HepG2 (cell line): ENCODE results near the gene RAN. TPM values are rescaled to one million over a fixed set of nuclear protein-coding genes. Genes with fewer than 3 reads are reported as not detected.

Experiments used
- ATAC-seq: fragments of 200-7000 bp; cut with Tn5 transposase; 3 replicates; pipeline ENCODE4 v1.9.1; 2020; ENCODE audit warnings: mild to moderate bottlenecking, moderate library complexity
- BruUV-seq: library from RNA; stranded (reverse); fragments of 400-500 nt; replicated peaks from 2 replicates; lab custom pipeline; 2021; lab: Mats Ljungman, UMichigan
- CTCF ChIA-PET: fragments of 300-600 bp; formaldehyde crosslinking; extraction: SDS; loops from one replicate; lab custom pipeline; 2021; ENCODE audit warnings: low total read pairs, inconsistent platforms, low intra/inter-chr PET ratio; lab: Yijun Ruan, JAX
- POLR2A ChIA-PET: fragments of 350-600 bp; sonication (Branson Sonifier 250); formaldehyde crosslinking; loops from one replicate; lab custom pipeline; 2020; ENCODE audit warnings: antibody characterized with exemption, inconsistent platforms; lab: Yijun Ruan, JAX
- DNase-seq: peaks from one replicate; pipeline ENCODE4 v3.0.0-alpha.2; 2015; ENCODE audit warnings: low spot score
- FAIRE-seq: peaks from 3 replicates; lab custom pipeline; 2011; peaks lifted over from hg19 to GRCh38; lab: Jason Lieb, UNC
- H2AFZ ChIP-seq: one replicate; pipeline ENCODE4 v1.6.1; 2011; ENCODE audit warnings: low read length, inconsistent platforms
- H3K27ac ChIP-seq: fragments of 300-600 bp; 3 replicates; pipeline ENCODE4 v1.8.0; 2011; ENCODE audit warnings: mixed run types, mild to moderate bottlenecking, mixed read lengths, low read length, inconsistent platforms; ENCODE audit not compliant: insufficient read depth; ENCODE audit errors: extremely low read length
- H3K27me3 ChIP-seq, 2 experiments: fragments of 200-600 bp in 1 of 2; 2 replicates in 1 of 2; 3 replicates in 1 of 2; pipeline versions ENCODE4 v1.6.0 to v1.8.0; 2011; ENCODE audit warnings: low read length in 2 of 2, mild to moderate bottlenecking in 2 of 2, moderate library complexity in 2 of 2, inconsistent platforms in 1 of 2; ENCODE audit not compliant: insufficient read depth in 2 of 2, control insufficient read depth in 1 of 2
- H3K36me3 ChIP-seq, 2 experiments: fragments of 200-600 bp in 1 of 2; replicated peaks in 1 of 2; 2 replicates in 1 of 2; 3 replicates in 1 of 2; pipeline versions ENCODE4 v1.5.1 to v1.8.0; 2011; ENCODE audit warnings: low read length in 2 of 2, inconsistent platforms in 1 of 2; ENCODE audit not compliant: insufficient read depth in 2 of 2, control insufficient read depth in 1 of 2
- H3K4me1 ChIP-seq: 2 replicates; pipeline ENCODE4 v1.5.1; 2012; ENCODE audit warnings: low read length, inconsistent platforms; ENCODE audit not compliant: insufficient read depth
- H3K4me2 ChIP-seq: 2 replicates; pipeline ENCODE4 v1.6.0; 2011; ENCODE audit warnings: low read depth, low read length, inconsistent platforms
- H3K4me3 ChIP-seq, 3 experiments: fragments of 200-600 bp in 1 of 3; sonication (generic), shearing (Covaris generic) in 1 of 3; replicated peaks in 1 of 3; 2 replicates each; pipeline ENCODE4 v1.5.1; 2011 to 2016; ENCODE audit warnings: low read length in 3 of 3, inconsistent platforms in 2 of 3, low read depth in 2 of 3, mild to moderate bottlenecking in 2 of 3, control low read depth in 1 of 3, mixed read lengths in 1 of 3; ENCODE audit not compliant: insufficient read depth in 1 of 3
- H3K79me2 ChIP-seq: one replicate; pipeline ENCODE4 v1.6.1; 2011; ENCODE audit warnings: low read length, inconsistent platforms; ENCODE audit not compliant: insufficient read depth
- H3K9ac ChIP-seq: 2 replicates; pipeline ENCODE4 v1.6.0; 2011; ENCODE audit warnings: mild to moderate bottlenecking, low read depth, low read length, inconsistent platforms; ENCODE audit not compliant: insufficient read depth
- H3K9me3 ChIP-seq: 2 replicates; pipeline ENCODE4 v1.5.1; 2012; ENCODE audit warnings: mild to moderate bottlenecking, low read length
- H4K20me1 ChIP-seq: 2 replicates; pipeline ENCODE4 v1.6.0; 2011; ENCODE audit warnings: inconsistent platforms, mild to moderate bottlenecking, low read length, moderate library complexity; ENCODE audit not compliant: insufficient read depth
- KDM5B ChIP-seq: sonication (generic); formaldehyde crosslinking; IDR thresholded peaks from 2 replicates; pipeline ENCODE4 v1.4.0; 2020; ENCODE audit warnings: missing genetic modification reagents, mild to moderate bottlenecking, borderline replicate concordance
- KMT2A ChIP-seq: sonication (generic); formaldehyde crosslinking; IDR thresholded peaks from 2 replicates; pipeline ENCODE4 v1.4.0; 2020; ENCODE audit warnings: missing genetic modification reagents
- MTERF4 ChIP-seq: sonication (generic); formaldehyde crosslinking; IDR thresholded peaks from 2 replicates; pipeline ENCODE4 v1.8.0; 2023; ENCODE audit warnings: mild to moderate bottlenecking, missing genetic modification reagents
- NCOA2 ChIP-seq: sonication (generic); formaldehyde crosslinking; IDR thresholded peaks from 2 replicates; pipeline ENCODE4 v1.8.0; 2022; ENCODE audit warnings: inconsistent platforms
- POGZ ChIP-seq: sonication (generic); formaldehyde crosslinking; IDR thresholded peaks from 2 replicates; pipeline ENCODE4 v1.4.0; 2020; ENCODE audit warnings: mild to moderate bottlenecking, missing genetic modification reagents
- SOX6 ChIP-seq, 2 experiments: fragments of 450-650 bp in 1 of 2; sonication (generic) in 1 of 2; formaldehyde crosslinking in 1 of 2; IDR thresholded peaks; 2 replicates each; pipeline versions ENCODE4 v1.4.0 to v1.6.1; 2017 to 2020; ENCODE audit warnings: antibody characterized with exemption in 1 of 2, mild to moderate bottlenecking in 1 of 2, missing genetic modification reagents in 1 of 2
- STAT5B ChIP-seq: sonication (generic); formaldehyde crosslinking; IDR thresholded peaks from 2 replicates; pipeline ENCODE4 v1.4.0; 2020; ENCODE audit warnings: missing genetic modification reagents
- ZBTB39 ChIP-seq: sonication (generic); formaldehyde crosslinking; IDR thresholded peaks from 2 replicates; pipeline ENCODE4 v1.5.0; 2020; ENCODE audit warnings: missing genetic modification reagents
- ZFX ChIP-seq: sonication (generic); formaldehyde crosslinking; IDR thresholded peaks from 2 replicates; pipeline ENCODE4 v1.4.0; 2020; ENCODE audit warnings: mild to moderate bottlenecking, low read depth, missing genetic modification reagents, moderate library complexity
- ZMAT3 ChIP-seq: sonication (generic); formaldehyde crosslinking; conservative IDR thresholded peaks from 2 replicates; pipeline ENCODE4 v1.7.0; 2021; ENCODE audit warnings: missing genetic modification reagents
- ZNF136 ChIP-seq: sonication (generic); formaldehyde crosslinking; IDR thresholded peaks from 2 replicates; pipeline ENCODE4 v1.8.1; 2022; ENCODE audit warnings: low read depth, mild to moderate bottlenecking, moderate library complexity, missing genetic modification reagents
- ZNF180 ChIP-seq: sonication (generic); formaldehyde crosslinking; IDR thresholded peaks from 2 replicates; pipeline ENCODE4 v1.4.0; 2020; ENCODE audit warnings: low read depth, missing genetic modification reagents, borderline replicate concordance
- ZNF550 ChIP-seq: sonication (generic); formaldehyde crosslinking; IDR thresholded peaks from 2 replicates; pipeline ENCODE4 v1.4.0; 2020; ENCODE audit warnings: mild to moderate bottlenecking, missing genetic modification reagents, borderline replicate concordance
- WGBS: methylation state at CpG from one replicate; pipeline ENCODE4 v1.1.6; 2017; ENCODE audit warnings: low lambda C conversion rate; 5-methylcytosine and 5-hydroxymethylcytosine counted together
- in situ Hi-C: cut with HindIII; loops from 2 replicates; pipeline ENCODE4 v1.10.0; 2017; ENCODE audit warnings: low pct_unique_long_range_greater_than_20kb; ENCODE audit not compliant: extremely low pct_ligation_motif_present
- intact Hi-C: fragments of 100-400 bp; cut with micrococcal nuclease; formaldehyde crosslinking; loops from one replicate; pipeline ENCODE4 v1.10.0; 2022; ENCODE audit not compliant: unreplicated experiment
- polyA plus RNA-seq, 8 experiments: library from polyadenylated mRNA; depleted of rRNA in 3 of 8; stranded (reverse) in 7 of 8; unstranded in 1 of 8; fragments of >200 nt; fragmentation: Illumina TruSeq in 4 of 8; extraction: Trizol in 4 of 8; gene quantifications; 2 replicates each; pipeline versions ENCODE4 v1.2.1 to v1.2.3, GENCODE V29; 2011 to 2016; ENCODE audit warnings: low read depth in 4 of 8, missing spikeins in 1 of 8, mixed read lengths in 1 of 8; ENCODE audit not compliant: insufficient read depth in 1 of 8
- total RNA-seq, 5 experiments: library from RNA; depleted of rRNA; stranded (reverse); fragments of >200 nt; fragmentation: Illumina TruSeq; extraction: Trizol; gene quantifications; 2 replicates each; pipeline ENCODE4 v1.2.3, GENCODE V29; 2016; ENCODE audit warnings: low read depth in 1 of 5
- TF ChIP-seq, protein P1 (sequence below): sonication (generic); formaldehyde crosslinking; IDR thresholded peaks from 2 replicates; pipeline ENCODE4 v1.5.1; 2020; ENCODE audit warnings: mild to moderate bottlenecking, missing genetic modification reagents, moderate library complexity
- TF ChIP-seq, protein P2 (sequence below): IDR thresholded peaks from 2 replicates; pipeline ENCODE4 v1.6.1; 2016; ENCODE audit warnings: low read depth, borderline replicate concordance

Gene RAN
- total and polyA plus RNA-seq, 2 of the 13 experiments (the other 11 are each of a cell fraction or from before 2014, with no cell fraction given): 1,335 to 1,630 TPM

GRCh38 chr12:130839770-130840404, 32.0 kb upstream of the RAN start:
- in situ Hi-C loops: loop anchor here (5.0 kb wide), 1 partner anchor 32 kb away; the partner anchor contains the start of gene RAN
- TF ChIP-seq, protein P1, sequence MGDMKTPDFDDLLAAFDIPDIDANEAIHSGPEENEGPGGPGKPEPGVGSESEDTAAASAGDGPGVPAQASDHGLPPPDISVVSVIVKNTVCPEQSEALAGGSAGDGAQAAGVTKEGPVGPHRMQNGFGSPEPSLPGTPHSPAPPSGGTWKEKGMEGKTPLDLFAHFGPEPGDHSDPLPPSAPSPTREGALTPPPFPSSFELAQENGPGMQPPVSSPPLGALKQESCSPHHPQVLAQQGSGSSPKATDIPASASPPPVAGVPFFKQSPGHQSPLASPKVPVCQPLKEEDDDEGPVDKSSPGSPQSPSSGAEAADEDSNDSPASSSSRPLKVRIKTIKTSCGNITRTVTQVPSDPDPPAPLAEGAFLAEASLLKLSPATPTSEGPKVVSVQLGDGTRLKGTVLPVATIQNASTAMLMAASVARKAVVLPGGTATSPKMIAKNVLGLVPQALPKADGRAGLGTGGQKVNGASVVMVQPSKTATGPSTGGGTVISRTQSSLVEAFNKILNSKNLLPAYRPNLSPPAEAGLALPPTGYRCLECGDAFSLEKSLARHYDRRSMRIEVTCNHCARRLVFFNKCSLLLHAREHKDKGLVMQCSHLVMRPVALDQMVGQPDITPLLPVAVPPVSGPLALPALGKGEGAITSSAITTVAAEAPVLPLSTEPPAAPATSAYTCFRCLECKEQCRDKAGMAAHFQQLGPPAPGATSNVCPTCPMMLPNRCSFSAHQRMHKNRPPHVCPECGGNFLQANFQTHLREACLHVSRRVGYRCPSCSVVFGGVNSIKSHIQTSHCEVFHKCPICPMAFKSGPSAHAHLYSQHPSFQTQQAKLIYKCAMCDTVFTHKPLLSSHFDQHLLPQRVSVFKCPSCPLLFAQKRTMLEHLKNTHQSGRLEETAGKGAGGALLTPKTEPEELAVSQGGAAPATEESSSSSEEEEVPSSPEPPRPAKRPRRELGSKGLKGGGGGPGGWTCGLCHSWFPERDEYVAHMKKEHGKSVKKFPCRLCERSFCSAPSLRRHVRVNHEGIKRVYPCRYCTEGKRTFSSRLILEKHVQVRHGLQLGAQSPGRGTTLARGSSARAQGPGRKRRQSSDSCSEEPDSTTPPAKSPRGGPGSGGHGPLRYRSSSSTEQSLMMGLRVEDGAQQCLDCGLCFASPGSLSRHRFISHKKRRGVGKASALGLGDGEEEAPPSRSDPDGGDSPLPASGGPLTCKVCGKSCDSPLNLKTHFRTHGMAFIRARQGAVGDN (CRISPR knock-in tag): 0 out of 2 replicates have a peak, but pooled peaks have one; percentile 6
- TF ChIP-seq, protein P2, sequence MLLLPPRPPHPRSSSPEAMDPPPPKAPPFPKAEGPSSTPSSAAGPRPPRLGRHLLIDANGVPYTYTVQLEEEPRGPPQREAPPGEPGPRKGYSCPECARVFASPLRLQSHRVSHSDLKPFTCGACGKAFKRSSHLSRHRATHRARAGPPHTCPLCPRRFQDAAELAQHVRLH (CRISPR knock-in tag): peak; percentile 10; the same call in 1 of the 2 replicates
- TF ChIP-seq STAT5B (CRISPR knock-in tag): no peak
- TF ChIP-seq ZNF136 (CRISPR knock-in tag): 0 out of 2 replicates have a peak, but pooled peaks have one; percentile 31
- TF ChIP-seq MTERF4: peak; percentile 33; the same call in 1 of the 2 replicates
- 0 out of 2 replicates have a peak, but pooled peaks have one; percentile 38 for TF ChIP-seq ZBTB39
- no peak for TF ChIP-seq ZNF550
- no peak for TF ChIP-seq SOX6 (IDR thresholded peaks at IDR 0.05)
- peak; percentile 13; the same call in 1 of the 2 replicates for TF ChIP-seq SOX6 (CRISPR knock-in tag; IDR thresholded peaks at IDR 0.05)
- TF ChIP-seq KDM5B (CRISPR knock-in tag): peak; percentile 62; the same call in 1 of the 2 replicates
- TF ChIP-seq ZMAT3 (CRISPR knock-in tag): no peak
- TF ChIP-seq ZNF180: no peak
- no peak for TF ChIP-seq KMT2A (CRISPR knock-in tag)
- TF ChIP-seq NCOA2 (CRISPR knock-in tag): peak; percentile 19; the same call in 1 of the 2 replicates
- TF ChIP-seq ZFX: peak; percentile 16; the same call in 1 of the 2 replicates
- 0 out of 2 replicates have a peak, but pooled peaks have one; percentile 10 for TF ChIP-seq POGZ

More at GRCh38 chr12:130839770-130840404, 32.0 kb upstream of the RAN start:
- no peaks in the 10 kb centered on the region for H4K20me1 ChIP-seq
- FAIRE-seq (peak; percentile 4), DNase-seq (no peak), ATAC-seq (peak; percentile 39)
- H3K4me2 ChIP-seq: peak overlapping the region; percentile 84
- CTCF ChIA-PET: interaction anchor here (1.4 kb wide), 1 partner anchor 31 kb away, joined by 10 read pairs; no protein-coding TSS in a partner anchor
- H3K36me3 ChIP-seq: 0 out of 5 replicates have a peak, but pooled peaks cover 0 to 2% of the 10 kb centered on the region in 2 experiments
- peak overlapping the region; percentile 79 for H2AFZ ChIP-seq
- WGBS: 27% methylated on average over 9 of the region's 11 CpGs
- no TSS peak for BruUV-seq
- peak overlapping the region; percentile 27 to 93 (median 42); a peak in 4 of 6 replicates for H3K4me3 ChIP-seq
- H3K4me1 ChIP-seq: peaks cover 26% of the 10 kb centered on the region
- POLR2A ChIA-PET: interaction anchor here (1.0 kb wide), 1 partner anchor 31 kb away, joined by 3 read pairs; no protein-coding TSS in a partner anchor
- H3K27me3 ChIP-seq: no peaks in the 10 kb centered on the region
- peak overlapping the region; percentile 36 for H3K9ac ChIP-seq
- H3K79me2 ChIP-seq: peaks cover 10% of the 10 kb centered on the region
- no peaks in the 10 kb centered on the region for H3K9me3 ChIP-seq
- no peak overlapping the region for H3K27ac ChIP-seq
- intact Hi-C loops: loop anchor here (2.0 kb wide), 1 partner anchor 31 kb away; no protein-coding TSS in a partner anchor
